HG03139 (cell line): ENCODE measurements around the gene SKP1.
A peak's percentile ranks its signal among the peaks of the same experiment; 100 is the strongest.
"Not testable (repeated sequence)": the region's sequence is repeated elsewhere in the genome, so short reads cannot be mapped to it uniquely, and the experiment has no call there.

Experiments
- ATAC-seq: cut with Tn5 transposase; IDR thresholded peaks from one replicate; pipeline ENCODE4 v1.9.1; 2021; ENCODE audit not compliant: unreplicated experiment

SKP1 gene

GRCh38 chr5:134176511-134177368 is at the start of gene SKP1:
TSS of gene SKP1 (minus strand) at chr5:134176950. CDS start at chr5:134174022, 2,928 bp downstream.
- peak; percentile 73 for ATAC-seq

GRCh38 chr5:134225780-134226440 is 49.2 kb upstream of the SKP1 start, which contains the start of gene PPP2CA:
TSS of gene PPP2CA (minus strand) at chr5:134226073. CDS start at chr5:134225861, 212 bp downstream.
- ATAC-seq, result peak; percentile 84

GRCh38 chr5:134224888-134225779 is 48.4 kb upstream of the SKP1 start:
- ATAC-seq, result peak; percentile 25

- ATAC-seq, result no peak
These were observed 46.9 kb upstream of the SKP1 start for GRCh38 chr5:134223406-134224248.

- ATAC-seq, result not testable (repeated sequence)
These were observed 44.9 kb upstream of the SKP1 start for GRCh38 chr5:134221690-134222089.

- no peak for ATAC-seq
These were observed 39.0 kb upstream of the SKP1 start for GRCh38 chr5:134215757-134216156.

GRCh38 chr5:134211263-134212031 is 34.7 kb upstream of the SKP1 start:
- ATAC-seq, result not testable (repeated sequence)

- ATAC-seq, result no peak
These were observed 32.9 kb upstream of the SKP1 start for GRCh38 chr5:134209477-134210245.

GRCh38 chr5:134207696-134208095 is 30.9 kb upstream of the SKP1 start:
- ATAC-seq, result no peak

GRCh38 chr5:134206627-134207160 is 29.9 kb upstream of the SKP1 start:
- ATAC-seq, result no peak

- no peak for ATAC-seq
These were observed 27.8 kb upstream of the SKP1 start for GRCh38 chr5:134204575-134204974.

- no peak for ATAC-seq
These were observed 26.9 kb upstream of the SKP1 start for GRCh38 chr5:134203630-134204029.

GRCh38 chr5:134195666-134196065 is 18.9 kb upstream of the SKP1 start:
- no peak for ATAC-seq

- no peak for ATAC-seq
These were observed 12.3 kb upstream of the SKP1 start for GRCh38 chr5:134189031-134189430.

GRCh38 chr5:134188092-134188491 is 11.3 kb upstream of the SKP1 start:
- no peak for ATAC-seq

GRCh38 chr5:134184155-134185135 is 7.7 kb upstream of the SKP1 start:
- peak; percentile 74 for ATAC-seq

GRCh38 chr5:134183481-134183880 is 6.7 kb upstream of the SKP1 start:
- no peak for ATAC-seq
